Fibroblast of mammary gland (primary cell): ENCODE data around the gene GPS2.

ENCODE experiments used
- DNase-seq: peaks from one replicate; pipeline ENCODE4 v3.0.0-alpha.2; 2010; ENCODE audit warnings: low read depth
- H3K4me3 ChIP-seq: 2 replicates; pipeline ENCODE4 v1.5.1; 2011; ENCODE audit warnings: low read depth, mild to moderate bottlenecking, low read length, moderate library complexity; ENCODE audit not compliant: control insufficient read depth
- TF ChIP-seq, protein P1 (sequence below): conservative IDR thresholded peaks from 2 replicates; pipeline ENCODE4 v1.5.1; 2011; ENCODE audit warnings: low read depth, low read length, inconsistent platforms; ENCODE audit not compliant: control insufficient read depth, insufficient read depth

GPS2 gene

DNA sequence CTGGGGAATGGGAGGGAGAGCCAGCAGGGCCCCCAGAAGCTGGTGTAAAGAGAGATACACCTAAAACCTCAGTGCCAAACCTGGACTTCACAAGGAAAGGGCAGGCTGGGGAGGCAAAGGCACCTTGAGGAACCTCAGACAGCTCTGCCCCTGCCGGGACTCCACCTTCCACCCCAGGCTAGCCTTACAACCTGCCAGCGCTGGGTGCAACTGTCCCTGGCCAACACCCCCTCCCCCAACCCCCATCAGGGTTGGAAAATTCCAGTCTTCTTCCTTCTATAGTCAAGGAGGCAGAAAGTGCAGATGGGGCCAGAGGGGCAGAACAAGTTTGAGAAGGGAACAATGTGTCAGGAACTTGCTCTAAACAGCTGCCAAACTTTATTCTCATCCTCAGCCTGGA is 23.0 kb downstream of the GPS2 start:
- H3K4me3 ChIP-seq, result no peak overlapping the region
- DNase-seq, result no peak
- TF ChIP-seq, protein P1, sequence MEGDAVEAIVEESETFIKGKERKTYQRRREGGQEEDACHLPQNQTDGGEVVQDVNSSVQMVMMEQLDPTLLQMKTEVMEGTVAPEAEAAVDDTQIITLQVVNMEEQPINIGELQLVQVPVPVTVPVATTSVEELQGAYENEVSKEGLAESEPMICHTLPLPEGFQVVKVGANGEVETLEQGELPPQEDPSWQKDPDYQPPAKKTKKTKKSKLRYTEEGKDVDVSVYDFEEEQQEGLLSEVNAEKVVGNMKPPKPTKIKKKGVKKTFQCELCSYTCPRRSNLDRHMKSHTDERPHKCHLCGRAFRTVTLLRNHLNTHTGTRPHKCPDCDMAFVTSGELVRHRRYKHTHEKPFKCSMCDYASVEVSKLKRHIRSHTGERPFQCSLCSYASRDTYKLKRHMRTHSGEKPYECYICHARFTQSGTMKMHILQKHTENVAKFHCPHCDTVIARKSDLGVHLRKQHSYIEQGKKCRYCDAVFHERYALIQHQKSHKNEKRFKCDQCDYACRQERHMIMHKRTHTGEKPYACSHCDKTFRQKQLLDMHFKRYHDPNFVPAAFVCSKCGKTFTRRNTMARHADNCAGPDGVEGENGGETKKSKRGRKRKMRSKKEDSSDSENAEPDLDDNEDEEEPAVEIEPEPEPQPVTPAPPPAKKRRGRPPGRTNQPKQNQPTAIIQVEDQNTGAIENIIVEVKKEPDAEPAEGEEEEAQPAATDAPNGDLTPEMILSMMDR, result no peak

DNA sequence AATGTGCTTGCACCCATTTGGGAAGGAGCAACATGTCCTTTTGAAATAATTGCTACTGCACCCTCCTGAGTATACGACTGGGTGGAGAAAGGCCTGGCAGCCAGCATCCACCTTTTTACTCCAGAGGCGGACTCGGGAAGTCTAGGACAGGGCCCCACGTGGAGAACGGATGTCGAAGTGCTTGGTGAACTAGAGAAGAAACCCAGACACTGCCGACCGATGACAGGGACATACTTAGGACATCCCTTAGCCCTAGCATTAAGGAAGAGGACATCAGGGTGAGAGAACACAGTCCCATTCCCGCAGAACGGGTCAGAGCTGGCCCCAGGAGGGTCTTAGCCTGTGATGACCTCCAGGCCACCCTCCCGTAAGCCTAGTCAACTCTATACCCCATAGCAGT is 24.5 kb downstream of the GPS2 start:
- H3K4me3 ChIP-seq, result no peak overlapping the region
- no peak for DNase-seq
- TF ChIP-seq, protein P1, result no peak

DNA sequence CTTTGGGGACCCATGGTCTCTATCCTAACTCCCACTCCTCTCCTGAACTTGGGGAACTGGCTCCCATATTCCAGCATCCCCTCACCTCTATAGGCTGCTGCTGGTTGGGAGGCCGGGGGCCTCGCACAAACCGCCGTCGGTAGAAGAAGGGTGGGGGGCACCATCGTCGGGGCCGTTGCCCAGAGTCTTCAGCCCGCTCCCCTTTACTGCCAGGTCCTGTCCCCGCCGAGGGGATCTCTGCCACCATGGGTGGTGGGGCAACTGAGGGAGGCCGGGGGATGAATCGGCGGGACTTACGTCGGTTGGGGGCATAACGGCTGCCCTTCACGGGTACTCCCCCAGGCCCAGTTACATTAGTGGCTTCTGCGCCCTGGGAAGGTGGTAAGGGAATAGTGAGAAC is 25.0 kb downstream of the GPS2 start:
- H3K4me3 ChIP-seq, result no peak overlapping the region
- no peak for DNase-seq
- TF ChIP-seq, protein P1, result no peak

DNA sequence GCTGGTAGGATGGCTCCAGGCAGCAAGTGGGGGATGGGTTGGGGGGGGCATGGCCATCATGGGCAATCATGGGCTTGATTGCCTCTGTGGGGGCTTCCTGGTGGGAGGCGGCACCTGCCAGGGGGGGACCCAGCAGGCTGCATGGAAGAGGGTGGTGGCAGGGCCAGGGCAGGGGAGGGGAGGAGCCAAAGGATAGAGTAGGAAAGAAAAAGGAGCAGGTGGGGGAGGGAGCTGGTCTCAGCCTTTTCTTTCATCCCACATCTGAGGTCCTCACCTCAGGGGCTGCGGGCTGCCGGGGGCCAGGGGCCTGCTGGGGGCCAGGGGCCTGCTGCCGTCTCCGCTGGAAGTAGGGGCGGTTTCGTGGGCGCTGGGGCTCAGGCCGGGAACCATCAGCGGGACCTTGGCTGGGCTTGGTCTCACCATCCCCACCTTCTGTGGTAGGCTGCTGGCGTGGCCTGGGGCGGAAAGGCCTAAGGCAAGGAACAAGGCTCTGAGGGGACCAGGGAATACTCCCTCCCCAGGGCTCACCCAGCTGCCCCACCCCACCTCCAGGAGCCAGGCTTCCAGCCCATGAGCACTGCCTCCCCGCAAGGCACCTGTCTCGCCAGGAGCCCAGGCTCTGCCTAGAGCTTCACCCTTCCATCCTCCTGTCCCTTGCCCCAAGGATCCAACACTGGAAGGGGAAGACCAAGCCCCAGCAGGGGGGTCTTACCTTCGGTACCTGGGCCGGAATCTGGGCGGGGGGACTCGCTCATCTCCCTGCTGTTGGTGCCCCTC is 25.7 kb downstream of the GPS2 start:
- H3K4me3 ChIP-seq, result no peak overlapping the region
- TF ChIP-seq, protein P1, result no peak
- DNase-seq, result no peak

DNA sequence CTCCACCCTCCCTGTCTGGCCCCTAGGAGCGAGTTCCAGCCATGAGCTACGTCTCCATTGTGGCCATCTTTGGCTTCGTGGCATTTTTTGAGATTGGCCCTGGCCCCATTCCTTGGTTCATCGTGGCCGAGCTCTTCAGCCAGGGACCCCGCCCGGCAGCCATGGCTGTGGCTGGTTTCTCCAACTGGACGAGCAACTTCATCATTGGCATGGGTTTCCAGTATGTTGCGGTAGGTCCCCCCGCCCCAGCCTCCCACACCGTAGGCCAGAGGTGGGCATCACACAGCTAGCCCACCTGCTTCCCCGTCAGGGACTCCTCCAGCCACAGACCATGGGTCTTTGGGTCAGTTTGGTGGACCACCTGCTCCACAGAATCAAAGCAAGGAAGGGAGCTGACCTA is 29.5 kb downstream of the GPS2 start:
- H3K4me3 ChIP-seq, result no peak overlapping the region
- no peak for DNase-seq
- TF ChIP-seq, protein P1, result no peak

DNA sequence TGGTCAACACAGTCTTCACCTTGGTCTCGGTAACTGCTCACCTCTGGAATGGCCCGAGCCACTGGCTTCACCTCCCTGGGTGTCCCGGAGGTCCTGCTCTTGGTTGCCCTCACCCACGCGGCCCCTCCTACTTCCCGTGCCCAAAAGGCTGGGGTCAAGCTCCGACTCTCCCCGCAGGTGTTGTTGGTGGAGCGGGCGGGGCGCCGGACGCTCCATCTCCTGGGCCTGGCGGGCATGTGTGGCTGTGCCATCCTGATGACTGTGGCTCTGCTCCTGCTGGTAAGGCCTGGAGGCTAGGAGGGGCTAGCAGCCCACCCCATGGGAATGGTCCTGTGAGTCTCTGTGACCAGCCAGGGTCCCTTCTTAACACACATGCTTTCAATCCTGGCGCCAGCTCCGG is 30.2 kb downstream of the GPS2 start:
- TF ChIP-seq, protein P1, result no peak
- no peak overlapping the region for H3K4me3 ChIP-seq
- no peak for DNase-seq
